ENCODE results near the gene PSAP.

GRCh38 chr10:71818674-71819260 is 32.3 kb downstream of the PSAP start:
- TF ChIP-seq CTCF (IDR thresholded peaks at IDR 0.05) (no peak), POLR2A (IDR thresholded peaks at IDR 0.05) (no peak), POLR2AphosphoS5 (IDR thresholded peaks at IDR 0.05) (no peak)

All from prostate gland (tissue), 2 donors.